A549 (cell line): ENCODE results near the gene ALG8.

Source experiments
- CBX2 ChIP-seq: fragments of 200-600 bp; sonication (generic); IDR thresholded peaks from 2 replicates; pipeline ENCODE4 v1.6.1; 2016; ENCODE audit warnings: low read depth, mild to moderate bottlenecking, borderline replicate concordance
- CEBPB ChIP-seq, 2 experiments: fragments of >200 bp in 1 of 2; sonication (Bioruptor Twin) in 1 of 2; formaldehyde crosslinking in 1 of 2; IDR thresholded peaks; 2 replicates each; pipeline ENCODE4 v1.6.1; 2012 to 2016
- FOSB ChIP-seq: fragments of 250-450 bp; sonication (Bioruptor Pico); IDR thresholded peaks from 2 replicates; pipeline ENCODE4 v1.5.0; 2020; ENCODE audit warnings: mild to moderate bottlenecking, moderate library complexity
- HOXA7 ChIP-seq: fragments of 250-450 bp; sonication (Bioruptor Pico); IDR thresholded peaks from 2 replicates; pipeline ENCODE4 v1.5.0; 2020; ENCODE audit warnings: mild to moderate bottlenecking, moderate library complexity
- POLR2A ChIP-seq: IDR thresholded peaks from 2 replicates; pipeline ENCODE4 v1.6.1; 2012; ENCODE audit warnings: mild to moderate bottlenecking, low read length
- SMC3 ChIP-seq: fragments of >200 bp; sonication (Bioruptor Twin); formaldehyde crosslinking; IDR thresholded peaks from 3 replicates; pipeline ENCODE4 v1.6.1; 2018; ENCODE audit warnings: inconsistent platforms
- ZSCAN20 ChIP-seq: fragments of 250-450 bp; sonication (Bioruptor Pico); IDR thresholded peaks from 2 replicates; pipeline ENCODE4 v1.8.0; 2022; ENCODE audit warnings: mild to moderate bottlenecking, moderate library complexity
- TF ChIP-seq, protein P1 (sequence below): fragments of >200 bp; sonication (Bioruptor Twin); formaldehyde crosslinking; IDR thresholded peaks from 3 replicates; pipeline ENCODE4 v1.5.1; 2016
- TF ChIP-seq, protein P2 (sequence below): fragments of 250-450 bp; sonication (Bioruptor Pico); IDR thresholded peaks from 2 replicates; pipeline ENCODE4 v1.5.0; 2021; ENCODE audit warnings: mild to moderate bottlenecking, moderate library complexity, borderline replicate concordance
- TF ChIP-seq, protein P3 (sequence below): fragments of 200-600 bp; sonication (generic); IDR thresholded peaks from 2 replicates; pipeline ENCODE4 v1.6.1; 2016; ENCODE audit warnings: antibody characterized with exemption, mild to moderate bottlenecking, moderate library complexity

DNA sequence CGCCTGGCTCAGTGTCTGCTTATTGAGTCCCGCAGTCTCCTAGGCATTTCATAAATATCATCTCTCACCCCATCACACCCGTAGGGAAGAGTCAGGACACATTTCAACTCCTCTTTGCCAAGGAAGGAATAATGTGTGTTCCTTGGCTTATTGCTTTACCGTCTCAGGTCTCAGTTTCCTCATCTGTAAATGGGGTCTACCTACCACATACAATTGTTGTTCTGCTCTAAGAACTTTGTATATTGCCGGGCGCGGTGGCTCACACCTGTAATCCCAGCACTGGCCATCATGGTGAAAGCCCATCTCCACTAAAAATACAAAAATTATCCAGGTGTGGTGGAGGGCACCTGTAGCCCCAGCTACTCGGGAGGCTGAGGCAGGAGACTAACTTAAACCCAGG lies 78.9 kb downstream of the ALG8 start:
- TF ChIP-seq CEBPB (IDR thresholded peaks at IDR 0.05), result no peak
- no peak for TF ChIP-seq POLR2A
- TF ChIP-seq, protein P1, sequence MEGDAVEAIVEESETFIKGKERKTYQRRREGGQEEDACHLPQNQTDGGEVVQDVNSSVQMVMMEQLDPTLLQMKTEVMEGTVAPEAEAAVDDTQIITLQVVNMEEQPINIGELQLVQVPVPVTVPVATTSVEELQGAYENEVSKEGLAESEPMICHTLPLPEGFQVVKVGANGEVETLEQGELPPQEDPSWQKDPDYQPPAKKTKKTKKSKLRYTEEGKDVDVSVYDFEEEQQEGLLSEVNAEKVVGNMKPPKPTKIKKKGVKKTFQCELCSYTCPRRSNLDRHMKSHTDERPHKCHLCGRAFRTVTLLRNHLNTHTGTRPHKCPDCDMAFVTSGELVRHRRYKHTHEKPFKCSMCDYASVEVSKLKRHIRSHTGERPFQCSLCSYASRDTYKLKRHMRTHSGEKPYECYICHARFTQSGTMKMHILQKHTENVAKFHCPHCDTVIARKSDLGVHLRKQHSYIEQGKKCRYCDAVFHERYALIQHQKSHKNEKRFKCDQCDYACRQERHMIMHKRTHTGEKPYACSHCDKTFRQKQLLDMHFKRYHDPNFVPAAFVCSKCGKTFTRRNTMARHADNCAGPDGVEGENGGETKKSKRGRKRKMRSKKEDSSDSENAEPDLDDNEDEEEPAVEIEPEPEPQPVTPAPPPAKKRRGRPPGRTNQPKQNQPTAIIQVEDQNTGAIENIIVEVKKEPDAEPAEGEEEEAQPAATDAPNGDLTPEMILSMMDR, result no peak
- TF ChIP-seq HOXA7 (CRISPR knock-in tag), result no peak
- TF ChIP-seq ZSCAN20, result no peak
- TF ChIP-seq CBX2, result no peak
- TF ChIP-seq, protein P2, sequence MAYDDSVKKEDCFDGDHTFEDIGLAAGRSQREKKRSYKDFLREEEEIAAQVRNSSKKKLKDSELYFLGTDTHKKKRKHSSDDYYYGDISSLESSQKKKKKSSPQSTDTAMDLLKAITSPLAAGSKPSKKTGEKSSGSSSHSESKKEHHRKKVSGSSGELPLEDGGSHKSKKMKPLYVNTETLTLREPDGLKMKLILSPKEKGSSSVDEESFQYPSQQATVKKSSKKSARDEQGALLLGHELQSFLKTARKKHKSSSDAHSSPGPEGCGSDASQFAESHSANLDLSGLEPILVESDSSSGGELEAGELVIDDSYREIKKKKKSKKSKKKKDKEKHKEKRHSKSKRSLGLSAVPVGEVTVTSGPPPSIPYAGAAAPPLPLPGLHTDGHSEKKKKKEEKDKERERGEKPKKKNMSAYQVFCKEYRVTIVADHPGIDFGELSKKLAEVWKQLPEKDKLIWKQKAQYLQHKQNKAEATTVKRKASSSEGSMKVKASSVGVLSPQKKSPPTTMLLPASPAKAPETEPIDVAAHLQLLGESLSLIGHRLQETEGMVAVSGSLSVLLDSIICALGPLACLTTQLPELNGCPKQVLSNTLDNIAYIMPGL, result no peak
- TF ChIP-seq, protein P3, sequence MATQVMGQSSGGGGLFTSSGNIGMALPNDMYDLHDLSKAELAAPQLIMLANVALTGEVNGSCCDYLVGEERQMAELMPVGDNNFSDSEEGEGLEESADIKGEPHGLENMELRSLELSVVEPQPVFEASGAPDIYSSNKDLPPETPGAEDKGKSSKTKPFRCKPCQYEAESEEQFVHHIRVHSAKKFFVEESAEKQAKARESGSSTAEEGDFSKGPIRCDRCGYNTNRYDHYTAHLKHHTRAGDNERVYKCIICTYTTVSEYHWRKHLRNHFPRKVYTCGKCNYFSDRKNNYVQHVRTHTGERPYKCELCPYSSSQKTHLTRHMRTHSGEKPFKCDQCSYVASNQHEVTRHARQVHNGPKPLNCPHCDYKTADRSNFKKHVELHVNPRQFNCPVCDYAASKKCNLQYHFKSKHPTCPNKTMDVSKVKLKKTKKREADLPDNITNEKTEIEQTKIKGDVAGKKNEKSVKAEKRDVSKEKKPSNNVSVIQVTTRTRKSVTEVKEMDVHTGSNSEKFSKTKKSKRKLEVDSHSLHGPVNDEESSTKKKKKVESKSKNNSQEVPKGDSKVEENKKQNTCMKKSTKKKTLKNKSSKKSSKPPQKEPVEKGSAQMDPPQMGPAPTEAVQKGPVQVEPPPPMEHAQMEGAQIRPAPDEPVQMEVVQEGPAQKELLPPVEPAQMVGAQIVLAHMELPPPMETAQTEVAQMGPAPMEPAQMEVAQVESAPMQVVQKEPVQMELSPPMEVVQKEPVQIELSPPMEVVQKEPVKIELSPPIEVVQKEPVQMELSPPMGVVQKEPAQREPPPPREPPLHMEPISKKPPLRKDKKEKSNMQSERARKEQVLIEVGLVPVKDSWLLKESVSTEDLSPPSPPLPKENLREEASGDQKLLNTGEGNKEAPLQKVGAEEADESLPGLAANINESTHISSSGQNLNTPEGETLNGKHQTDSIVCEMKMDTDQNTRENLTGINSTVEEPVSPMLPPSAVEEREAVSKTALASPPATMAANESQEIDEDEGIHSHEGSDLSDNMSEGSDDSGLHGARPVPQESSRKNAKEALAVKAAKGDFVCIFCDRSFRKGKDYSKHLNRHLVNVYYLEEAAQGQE, result no peak
- TF ChIP-seq SMC3, result no peak
- TF ChIP-seq FOSB (CRISPR knock-in tag), result no peak
